ENCODE measurements around the gene FAM237B. TPM values are rescaled to one million over a fixed set of nuclear protein-coding genes. Genes with fewer than 3 reads are reported as not detected.

FAM237B gene
- total and polyA plus RNA-seq, 2 of the 8 experiments (the other 6 are each of a cell fraction or from before 2014, with no cell fraction given): not detected

DNA sequence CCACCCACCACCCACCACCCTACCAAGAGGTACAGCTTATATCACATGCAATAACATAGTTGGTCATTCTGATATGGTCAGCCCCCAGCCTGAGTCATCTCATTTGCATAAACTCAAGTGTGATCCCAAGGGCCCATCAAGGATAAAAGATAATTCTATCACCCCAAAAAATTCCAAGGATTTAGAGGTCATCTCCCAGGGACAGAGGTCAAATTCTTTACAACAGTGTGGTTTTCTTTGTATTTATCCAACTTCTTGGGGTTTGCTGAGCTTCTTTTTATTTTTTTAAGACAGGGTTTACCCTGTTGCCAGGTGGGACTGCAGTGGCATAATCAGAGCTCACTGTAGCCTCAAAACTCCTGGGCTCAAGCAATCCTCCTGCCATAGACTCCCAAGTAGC is 16.0 kb upstream of the FAM237B start (continued):
- TF ChIP-seq, protein P1, sequence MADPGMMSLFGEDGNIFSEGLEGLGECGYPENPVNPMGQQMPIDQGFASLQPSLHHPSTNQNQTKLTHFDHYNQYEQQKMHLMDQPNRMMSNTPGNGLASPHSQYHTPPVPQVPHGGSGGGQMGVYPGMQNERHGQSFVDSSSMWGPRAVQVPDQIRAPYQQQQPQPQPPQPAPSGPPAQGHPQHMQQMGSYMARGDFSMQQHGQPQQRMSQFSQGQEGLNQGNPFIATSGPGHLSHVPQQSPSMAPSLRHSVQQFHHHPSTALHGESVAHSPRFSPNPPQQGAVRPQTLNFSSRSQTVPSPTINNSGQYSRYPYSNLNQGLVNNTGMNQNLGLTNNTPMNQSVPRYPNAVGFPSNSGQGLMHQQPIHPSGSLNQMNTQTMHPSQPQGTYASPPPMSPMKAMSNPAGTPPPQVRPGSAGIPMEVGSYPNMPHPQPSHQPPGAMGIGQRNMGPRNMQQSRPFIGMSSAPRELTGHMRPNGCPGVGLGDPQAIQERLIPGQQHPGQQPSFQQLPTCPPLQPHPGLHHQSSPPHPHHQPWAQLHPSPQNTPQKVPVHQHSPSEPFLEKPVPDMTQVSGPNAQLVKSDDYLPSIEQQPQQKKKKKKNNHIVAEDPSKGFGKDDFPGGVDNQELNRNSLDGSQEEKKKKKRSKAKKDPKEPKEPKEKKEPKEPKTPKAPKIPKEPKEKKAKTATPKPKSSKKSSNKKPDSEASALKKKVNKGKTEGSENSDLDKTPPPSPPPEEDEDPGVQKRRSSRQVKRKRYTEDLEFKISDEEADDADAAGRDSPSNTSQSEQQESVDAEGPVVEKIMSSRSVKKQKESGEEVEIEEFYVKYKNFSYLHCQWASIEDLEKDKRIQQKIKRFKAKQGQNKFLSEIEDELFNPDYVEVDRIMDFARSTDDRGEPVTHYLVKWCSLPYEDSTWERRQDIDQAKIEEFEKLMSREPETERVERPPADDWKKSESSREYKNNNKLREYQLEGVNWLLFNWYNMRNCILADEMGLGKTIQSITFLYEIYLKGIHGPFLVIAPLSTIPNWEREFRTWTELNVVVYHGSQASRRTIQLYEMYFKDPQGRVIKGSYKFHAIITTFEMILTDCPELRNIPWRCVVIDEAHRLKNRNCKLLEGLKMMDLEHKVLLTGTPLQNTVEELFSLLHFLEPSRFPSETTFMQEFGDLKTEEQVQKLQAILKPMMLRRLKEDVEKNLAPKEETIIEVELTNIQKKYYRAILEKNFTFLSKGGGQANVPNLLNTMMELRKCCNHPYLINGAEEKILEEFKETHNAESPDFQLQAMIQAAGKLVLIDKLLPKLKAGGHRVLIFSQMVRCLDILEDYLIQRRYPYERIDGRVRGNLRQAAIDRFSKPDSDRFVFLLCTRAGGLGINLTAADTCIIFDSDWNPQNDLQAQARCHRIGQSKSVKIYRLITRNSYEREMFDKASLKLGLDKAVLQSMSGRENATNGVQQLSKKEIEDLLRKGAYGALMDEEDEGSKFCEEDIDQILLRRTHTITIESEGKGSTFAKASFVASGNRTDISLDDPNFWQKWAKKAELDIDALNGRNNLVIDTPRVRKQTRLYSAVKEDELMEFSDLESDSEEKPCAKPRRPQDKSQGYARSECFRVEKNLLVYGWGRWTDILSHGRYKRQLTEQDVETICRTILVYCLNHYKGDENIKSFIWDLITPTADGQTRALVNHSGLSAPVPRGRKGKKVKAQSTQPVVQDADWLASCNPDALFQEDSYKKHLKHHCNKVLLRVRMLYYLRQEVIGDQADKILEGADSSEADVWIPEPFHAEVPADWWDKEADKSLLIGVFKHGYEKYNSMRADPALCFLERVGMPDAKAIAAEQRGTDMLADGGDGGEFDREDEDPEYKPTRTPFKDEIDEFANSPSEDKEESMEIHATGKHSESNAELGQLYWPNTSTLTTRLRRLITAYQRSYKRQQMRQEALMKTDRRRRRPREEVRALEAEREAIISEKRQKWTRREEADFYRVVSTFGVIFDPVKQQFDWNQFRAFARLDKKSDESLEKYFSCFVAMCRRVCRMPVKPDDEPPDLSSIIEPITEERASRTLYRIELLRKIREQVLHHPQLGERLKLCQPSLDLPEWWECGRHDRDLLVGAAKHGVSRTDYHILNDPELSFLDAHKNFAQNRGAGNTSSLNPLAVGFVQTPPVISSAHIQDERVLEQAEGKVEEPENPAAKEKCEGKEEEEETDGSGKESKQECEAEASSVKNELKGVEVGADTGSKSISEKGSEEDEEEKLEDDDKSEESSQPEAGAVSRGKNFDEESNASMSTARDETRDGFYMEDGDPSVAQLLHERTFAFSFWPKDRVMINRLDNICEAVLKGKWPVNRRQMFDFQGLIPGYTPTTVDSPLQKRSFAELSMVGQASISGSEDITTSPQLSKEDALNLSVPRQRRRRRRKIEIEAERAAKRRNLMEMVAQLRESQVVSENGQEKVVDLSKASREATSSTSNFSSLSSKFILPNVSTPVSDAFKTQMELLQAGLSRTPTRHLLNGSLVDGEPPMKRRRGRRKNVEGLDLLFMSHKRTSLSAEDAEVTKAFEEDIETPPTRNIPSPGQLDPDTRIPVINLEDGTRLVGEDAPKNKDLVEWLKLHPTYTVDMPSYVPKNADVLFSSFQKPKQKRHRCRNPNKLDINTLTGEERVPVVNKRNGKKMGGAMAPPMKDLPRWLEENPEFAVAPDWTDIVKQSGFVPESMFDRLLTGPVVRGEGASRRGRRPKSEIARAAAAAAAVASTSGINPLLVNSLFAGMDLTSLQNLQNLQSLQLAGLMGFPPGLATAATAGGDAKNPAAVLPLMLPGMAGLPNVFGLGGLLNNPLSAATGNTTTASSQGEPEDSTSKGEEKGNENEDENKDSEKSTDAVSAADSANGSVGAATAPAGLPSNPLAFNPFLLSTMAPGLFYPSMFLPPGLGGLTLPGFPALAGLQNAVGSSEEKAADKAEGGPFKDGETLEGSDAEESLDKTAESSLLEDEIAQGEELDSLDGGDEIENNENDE (IDR thresholded peaks at IDR 0.05; ENCODE audit: insufficient replicate concordance, low read length): no peak
- no peak for TF ChIP-seq GABPA (IDR thresholded peaks at IDR 0.05; ENCODE audit: borderline replicate concordance, insufficient read depth, low read length)
- TF ChIP-seq BCL11A (IDR thresholded peaks at IDR 0.05; ENCODE audit: low read depth in 2 of 2, low read length in 2 of 2): no peak
- TF ChIP-seq CBX5 (IDR thresholded peaks at IDR 0.05; ENCODE audit: low read depth, low read length): no peak
- TF ChIP-seq, protein P2, sequence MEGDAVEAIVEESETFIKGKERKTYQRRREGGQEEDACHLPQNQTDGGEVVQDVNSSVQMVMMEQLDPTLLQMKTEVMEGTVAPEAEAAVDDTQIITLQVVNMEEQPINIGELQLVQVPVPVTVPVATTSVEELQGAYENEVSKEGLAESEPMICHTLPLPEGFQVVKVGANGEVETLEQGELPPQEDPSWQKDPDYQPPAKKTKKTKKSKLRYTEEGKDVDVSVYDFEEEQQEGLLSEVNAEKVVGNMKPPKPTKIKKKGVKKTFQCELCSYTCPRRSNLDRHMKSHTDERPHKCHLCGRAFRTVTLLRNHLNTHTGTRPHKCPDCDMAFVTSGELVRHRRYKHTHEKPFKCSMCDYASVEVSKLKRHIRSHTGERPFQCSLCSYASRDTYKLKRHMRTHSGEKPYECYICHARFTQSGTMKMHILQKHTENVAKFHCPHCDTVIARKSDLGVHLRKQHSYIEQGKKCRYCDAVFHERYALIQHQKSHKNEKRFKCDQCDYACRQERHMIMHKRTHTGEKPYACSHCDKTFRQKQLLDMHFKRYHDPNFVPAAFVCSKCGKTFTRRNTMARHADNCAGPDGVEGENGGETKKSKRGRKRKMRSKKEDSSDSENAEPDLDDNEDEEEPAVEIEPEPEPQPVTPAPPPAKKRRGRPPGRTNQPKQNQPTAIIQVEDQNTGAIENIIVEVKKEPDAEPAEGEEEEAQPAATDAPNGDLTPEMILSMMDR (IDR thresholded peaks at IDR 0.05; ENCODE audit: control extremely low read depth in 1 of 3, insufficient read depth in 1 of 3, low read depth in 1 of 3, low read length in 3 of 3): no peak
- no peak for TF ChIP-seq POLR2A (IDR thresholded peaks at IDR 0.05; ENCODE audit: control extremely low read depth in 1 of 2, low read depth in 2 of 2, low read length in 2 of 2)
- TF ChIP-seq KDM4A (IDR thresholded peaks at IDR 0.05; ENCODE audit: low read depth, low read length, severe bottlenecking): no peak
